Immature natural killer cell (primary cell): ENCODE results near the gene TRAP1. TPM values are rescaled to one million over a fixed set of nuclear protein-coding genes. Genes with fewer than 3 reads are reported as not detected.
"Not testable (repeated sequence)": the region's sequence is repeated elsewhere in the genome, so short reads cannot be mapped to it uniquely, and the experiment has no call there.

Source experiments
- DNase-seq, 3 donors: peaks; one replicate each; pipeline ENCODE4 v3.0.0; 2022; ENCODE audit warnings: mixed read lengths in 1 of 3
- H3K27ac Mint-ChIP-seq, 6 donors: one replicate each; pipeline ENCODE4 v1.8.0; 2020; ENCODE audit warnings: mixed read lengths in 6 of 6, mild to moderate bottlenecking in 5 of 6, inconsistent platforms in 4 of 6, moderate library complexity in 3 of 6
- H3K27me3 Mint-ChIP-seq, 3 donors: one replicate each; pipeline ENCODE4 v1.8.0; 2020 to 2021; ENCODE audit warnings: low read depth in 3 of 3, mild to moderate bottlenecking in 3 of 3, mixed read lengths in 3 of 3, moderate library complexity in 3 of 3, inconsistent platforms in 1 of 3
- H3K36me3 Mint-ChIP-seq, 3 donors: one replicate each; pipeline ENCODE4 v1.8.0; 2020; ENCODE audit warnings: mixed read lengths in 3 of 3, inconsistent platforms in 2 of 3, mild to moderate bottlenecking in 2 of 3
- H3K4me1 Mint-ChIP-seq, 2 donors: one replicate each; pipeline ENCODE4 v1.8.0; 2020; ENCODE audit warnings: inconsistent platforms in 2 of 2, mild to moderate bottlenecking in 2 of 2, mixed read lengths in 2 of 2, moderate library complexity in 1 of 2
- H3K4me3 Mint-ChIP-seq, 5 donors: one replicate each; pipeline ENCODE4 v1.8.0; 2020; ENCODE audit warnings: mild to moderate bottlenecking in 5 of 5, mixed read lengths in 5 of 5, inconsistent platforms in 3 of 5, moderate library complexity in 3 of 5
- H3K9me3 Mint-ChIP-seq, 6 donors: one replicate each; pipeline ENCODE4 v1.8.0; 2020; ENCODE audit warnings: mild to moderate bottlenecking in 6 of 6, mixed read lengths in 6 of 6, inconsistent platforms in 4 of 6, moderate library complexity in 3 of 6
- polyA plus RNA-seq, 3 donors: library from polyadenylated mRNA; unstranded; fragments of 300-500 nt; fragmentation: Illumina TruSeq; gene quantifications; one replicate each; pipeline ENCODE4 v1.2.3, GENCODE V29; 2021

Gene TRAP1
- polyA plus RNA-seq, 3 donors from 2014 or later, result 30.1 to 32.1 (median 30.7) TPM

GRCh38 chr16:3716831-3717234, 491 bp downstream of the TRAP1 start:
- H3K4me1 Mint-ChIP-seq, result peaks cover 20 to 22% of the 10 kb centered on the region in 2 donors
- DNase-seq, result no peak

GRCh38 chr16:3715430-3715829, 1.9 kb downstream of the TRAP1 start:
- Mint-ChIP-seq H3K9me3 (no peaks in the 10 kb centered on the region), H3K27ac (no peak overlapping the region), H3K36me3 (peaks cover 0 to 2% (median 0%) of the 10 kb centered on the region in 3 donors), H3K4me1 (peaks cover 20 to 22% of the 10 kb centered on the region in 2 donors), H3K4me3 (peak overlapping the region in 2 of 5 donors; percentile 23 to 61), H3K27me3 (peaks cover 0 to 4% (median 2%) of the 10 kb centered on the region in 3 donors)
- no peak for DNase-seq

More at GRCh38 chr16:3716831-3717234, 491 bp downstream of the TRAP1 start:
- peaks cover 0 to 2% (median 0%) of the 10 kb centered on the region in 3 donors for H3K36me3 Mint-ChIP-seq
- peak overlapping the region; percentile 81 to 90 (median 88) for H3K4me3 Mint-ChIP-seq
- H3K27me3 Mint-ChIP-seq, result peaks cover 0 to 4% (median 2%) of the 10 kb centered on the region in 3 donors
- H3K27ac Mint-ChIP-seq, result peak overlapping the region; percentile 57 to 90 (median 74)
- H3K9me3 Mint-ChIP-seq, result no peaks in the 10 kb centered on the region

GRCh38 chr16:3714378-3714777, 2.9 kb downstream of the TRAP1 start:
- H3K27me3 Mint-ChIP-seq, H3K9me3 Mint-ChIP-seq, H3K36me3 Mint-ChIP-seq, H3K27ac Mint-ChIP-seq, DNase-seq: not testable (repeated sequence)
- peaks cover 20 to 22% of the 10 kb centered on the region in 2 donors for H3K4me1 Mint-ChIP-seq
- peak overlapping the region in 1 of 5 donors; percentile 33 for H3K4me3 Mint-ChIP-seq

GRCh38 chr16:3713587-3714242, 3.6 kb downstream of the TRAP1 start:
- no peaks in the 10 kb centered on the region for H3K9me3 Mint-ChIP-seq
- peaks cover 0 to 4% (median 2%) of the 10 kb centered on the region in 3 donors for H3K27me3 Mint-ChIP-seq
- no peak overlapping the region for H3K27ac Mint-ChIP-seq
- peaks cover 0 to 7% (median 0%) of the 10 kb centered on the region in 3 donors for H3K36me3 Mint-ChIP-seq
- no peak for DNase-seq
- peaks cover 20 to 22% of the 10 kb centered on the region in 2 donors for H3K4me1 Mint-ChIP-seq
- peak overlapping the region in 1 of 5 donors; percentile 17 for H3K4me3 Mint-ChIP-seq

- no peak for DNase-seq
- no peak overlapping the region for H3K27ac Mint-ChIP-seq
- H3K4me1 Mint-ChIP-seq, result peaks cover 15 to 18% of the 10 kb centered on the region in 2 donors
- H3K4me3 Mint-ChIP-seq, result no peak overlapping the region
- no peaks in the 10 kb centered on the region for H3K9me3 Mint-ChIP-seq
- H3K36me3 Mint-ChIP-seq, result peaks cover 0 to 7% (median 0%) of the 10 kb centered on the region in 3 donors
- H3K27me3 Mint-ChIP-seq, result peaks cover 0 to 4% (median 0%) of the 10 kb centered on the region in 3 donors
Measured at GRCh38 chr16:3712861-3713372, 4.4 kb downstream of the TRAP1 start.

- H3K4me3 Mint-ChIP-seq, result no peak overlapping the region
- DNase-seq, result no peak
- no peak overlapping the region for H3K27ac Mint-ChIP-seq
- H3K9me3 Mint-ChIP-seq, result no peaks in the 10 kb centered on the region
- H3K27me3 Mint-ChIP-seq, result peaks cover 0 to 4% (median 0%) of the 10 kb centered on the region in 3 donors
- peaks cover 0 to 6% (median 5%) of the 10 kb centered on the region in 3 donors for H3K36me3 Mint-ChIP-seq
- no peaks in the 10 kb centered on the region for H3K4me1 Mint-ChIP-seq
Measured at GRCh38 chr16:3706253-3707012, 10.9 kb downstream of the TRAP1 start.

GRCh38 chr16:3702082-3702481, 15.2 kb downstream of the TRAP1 start:
- DNase-seq, result no peak
- Mint-ChIP-seq H3K27me3 (peaks cover 0 to 4% (median 2%) of the 10 kb centered on the region in 3 donors), H3K36me3 (peaks cover 0 to 6% (median 0%) of the 10 kb centered on the region in 3 donors), H3K4me1 (peaks cover 3 to 7% of the 10 kb centered on the region in 2 donors), H3K4me3 (no peak overlapping the region), H3K9me3 (no peaks in the 10 kb centered on the region), H3K27ac (no peak overlapping the region)

GRCh38 chr16:3701531-3701930, 15.8 kb downstream of the TRAP1 start:
- Mint-ChIP-seq H3K4me3 (no peak overlapping the region), H3K27ac (no peak overlapping the region), H3K27me3 (peaks cover 0 to 4% (median 2%) of the 10 kb centered on the region in 3 donors), H3K4me1 (peaks cover 3 to 7% of the 10 kb centered on the region in 2 donors), H3K9me3 (no peaks in the 10 kb centered on the region), H3K36me3 (peaks cover 0 to 6% (median 0%) of the 10 kb centered on the region in 3 donors)
- no peak for DNase-seq

- peak in 1 of 3 donors; percentile 12 for DNase-seq
- Mint-ChIP-seq H3K4me3 (no peak overlapping the region), H3K4me1 (peaks cover 5 to 7% of the 10 kb centered on the region in 2 donors), H3K36me3 (peaks cover 0 to 10% (median 6%) of the 10 kb centered on the region in 3 donors), H3K27me3 (peaks cover 0 to 2% (median 2%) of the 10 kb centered on the region in 3 donors), H3K27ac (no peak overlapping the region), H3K9me3 (no peaks in the 10 kb centered on the region)
Measured at GRCh38 chr16:3698941-3699340, 18.4 kb downstream of the TRAP1 start.

GRCh38 chr16:3696425-3697218, 20.7 kb downstream of the TRAP1 start:
- H3K27me3 Mint-ChIP-seq, result peaks cover 0 to 2% (median 0%) of the 10 kb centered on the region in 3 donors
- H3K27ac Mint-ChIP-seq, result no peak overlapping the region
- no peaks in the 10 kb centered on the region for H3K9me3 Mint-ChIP-seq
- peaks cover 7 to 8% of the 10 kb centered on the region in 2 donors for H3K4me1 Mint-ChIP-seq
- DNase-seq, result no peak
- H3K36me3 Mint-ChIP-seq, result peaks cover 0 to 10% (median 0%) of the 10 kb centered on the region in 3 donors
- H3K4me3 Mint-ChIP-seq, result no peak overlapping the region

GRCh38 chr16:3695610-3696369, 21.5 kb downstream of the TRAP1 start:
- no peak overlapping the region for H3K4me3 Mint-ChIP-seq
- H3K4me1 Mint-ChIP-seq, result peaks cover 9 to 12% of the 10 kb centered on the region in 2 donors
- DNase-seq, result no peak
- H3K9me3 Mint-ChIP-seq, result no peaks in the 10 kb centered on the region
- H3K36me3 Mint-ChIP-seq, result peaks cover 0 to 10% (median 0%) of the 10 kb centered on the region in 3 donors
- H3K27ac Mint-ChIP-seq, result peak overlapping the region in 1 of 6 donors; percentile 16
- peaks cover 0 to 2% (median 0%) of the 10 kb centered on the region in 3 donors for H3K27me3 Mint-ChIP-seq

- Mint-ChIP-seq H3K27me3 (peaks cover 0 to 2% (median 0%) of the 10 kb centered on the region in 3 donors), H3K27ac (no peak overlapping the region), H3K9me3 (no peaks in the 10 kb centered on the region), H3K4me1 (peaks cover 15 to 18% of the 10 kb centered on the region in 2 donors), H3K4me3 (no peak overlapping the region), H3K36me3 (peaks cover 0 to 12% (median 4%) of the 10 kb centered on the region in 3 donors)
- DNase-seq, result no peak
Measured at GRCh38 chr16:3694051-3694450, 23.3 kb downstream of the TRAP1 start.
